ENCODE results near the gene CELF4.

CELF4 gene

GRCh38 chr18:37453752-37454151, 111.8 kb downstream of the CELF4 start:
- H3K4me3 ChIP-seq (ENCODE audit: low read depth, low read length) = no peak overlapping the region
- no peak for DNase-seq (ENCODE audit: low read depth)

GRCh38 chr18:37452682-37453385, 112.8 kb downstream of the CELF4 start:
- DNase-seq (ENCODE audit: low read depth) = no peak
- no peak overlapping the region for H3K4me3 ChIP-seq (ENCODE audit: low read depth, low read length)

DNA sequence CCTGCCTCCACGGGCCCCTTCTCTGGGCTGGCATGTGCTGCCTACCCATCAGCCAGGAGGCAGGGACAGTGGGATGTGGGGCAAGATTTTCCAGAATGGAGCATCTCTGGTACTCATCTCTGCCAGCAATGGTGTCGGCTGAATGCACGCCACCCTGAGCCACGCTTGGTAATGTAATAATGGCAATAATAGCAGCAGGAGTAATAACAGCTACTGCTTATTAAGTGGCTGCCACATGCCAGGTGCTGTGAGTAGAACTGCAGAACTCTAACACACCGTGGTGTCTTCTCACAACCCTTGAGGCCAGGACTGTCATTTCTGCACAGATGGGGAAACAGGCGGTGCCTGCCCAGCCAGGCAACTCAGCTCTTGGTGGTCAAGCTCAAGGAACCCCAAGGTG, 113.6 kb downstream of the CELF4 start:
- no peak for DNase-seq (ENCODE audit: low read depth)
- no peak overlapping the region for H3K4me3 ChIP-seq (ENCODE audit: low read depth, low read length)

DNA sequence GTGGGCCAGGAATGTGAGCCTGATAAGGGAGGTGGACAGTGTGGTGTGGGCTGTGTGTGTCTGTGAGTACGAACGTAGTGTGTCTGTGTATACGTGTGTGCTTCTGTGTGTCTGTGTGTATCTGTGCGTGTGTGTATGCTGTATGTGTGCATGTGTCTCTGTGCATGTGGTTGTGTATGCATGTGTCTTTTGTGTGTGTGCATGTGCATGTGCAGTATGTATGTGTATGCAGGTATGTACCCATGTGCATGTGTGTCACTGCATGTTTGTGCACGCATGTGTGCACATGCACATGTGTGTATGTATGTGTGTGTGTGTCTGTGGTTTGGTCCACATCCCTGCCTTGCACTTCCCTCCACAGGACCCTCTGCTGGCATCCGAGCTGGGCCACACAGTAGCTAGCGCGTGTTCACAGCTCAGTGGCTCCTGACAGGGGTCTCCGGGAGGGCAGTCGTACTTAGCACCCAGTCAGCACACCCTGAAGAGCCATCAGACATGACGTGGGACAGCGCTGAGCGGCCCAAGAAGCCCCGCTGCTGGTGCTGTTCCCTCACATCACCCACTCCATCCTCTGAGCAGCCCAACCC, 114.3 kb downstream of the CELF4 start:
- H3K4me3 ChIP-seq (ENCODE audit: low read depth, low read length) = no peak overlapping the region
- DNase-seq (ENCODE audit: low read depth) = no peak

DNA sequence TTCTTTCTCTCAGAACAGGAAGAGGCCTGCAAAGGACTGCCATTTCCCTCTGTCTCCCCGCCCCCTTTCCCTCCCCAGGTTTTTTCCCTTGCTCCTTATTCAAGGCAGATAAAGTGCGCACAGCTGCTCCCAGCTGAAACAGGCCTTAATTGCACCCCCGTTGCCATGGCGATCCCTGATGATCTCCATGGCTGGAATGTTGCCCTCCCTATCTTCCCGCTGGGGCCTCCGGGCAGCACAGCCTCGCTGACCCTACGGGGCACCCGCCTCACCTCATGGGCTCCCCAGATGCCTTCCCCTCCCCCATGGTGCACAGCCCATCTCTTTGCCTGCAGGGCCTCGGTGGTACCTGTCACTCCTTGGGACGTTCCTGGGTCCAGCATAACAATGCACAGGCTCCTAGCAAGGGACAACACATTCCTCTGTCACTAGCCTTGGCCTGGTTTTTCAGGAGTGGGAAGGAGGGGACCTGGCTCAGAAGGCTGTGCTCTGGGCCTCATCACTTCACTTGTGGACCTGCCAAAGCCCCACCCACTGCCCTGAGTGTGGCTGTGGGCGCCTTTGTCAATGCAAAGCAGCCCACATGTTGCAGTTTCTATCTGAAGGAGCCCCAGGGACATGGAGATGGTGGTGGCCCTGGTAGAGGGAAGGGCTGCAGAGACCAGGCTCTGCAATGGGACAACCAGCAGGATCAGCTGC, 115.0 kb downstream of the CELF4 start:
- H3K4me3 ChIP-seq (ENCODE audit: low read depth, low read length) = no peak overlapping the region
- DNase-seq (ENCODE audit: low read depth) = no peak

- no peak overlapping the region for H3K4me3 ChIP-seq (ENCODE audit: low read depth, low read length)
- DNase-seq (ENCODE audit: low read depth) = no peak
Measured at GRCh38 chr18:37449618-37450017, 116.0 kb downstream of the CELF4 start.

- H3K4me3 ChIP-seq (ENCODE audit: low read depth, low read length) = no peak overlapping the region
- no peak for DNase-seq (ENCODE audit: low read depth)
Measured at GRCh38 chr18:37448946-37449345, 116.7 kb downstream of the CELF4 start.

- H3K4me3 ChIP-seq (ENCODE audit: low read depth, low read length) = no peak overlapping the region
- no peak for DNase-seq (ENCODE audit: low read depth)
Measured at GRCh38 chr18:37447962-37448888, 117.4 kb downstream of the CELF4 start.

DNA sequence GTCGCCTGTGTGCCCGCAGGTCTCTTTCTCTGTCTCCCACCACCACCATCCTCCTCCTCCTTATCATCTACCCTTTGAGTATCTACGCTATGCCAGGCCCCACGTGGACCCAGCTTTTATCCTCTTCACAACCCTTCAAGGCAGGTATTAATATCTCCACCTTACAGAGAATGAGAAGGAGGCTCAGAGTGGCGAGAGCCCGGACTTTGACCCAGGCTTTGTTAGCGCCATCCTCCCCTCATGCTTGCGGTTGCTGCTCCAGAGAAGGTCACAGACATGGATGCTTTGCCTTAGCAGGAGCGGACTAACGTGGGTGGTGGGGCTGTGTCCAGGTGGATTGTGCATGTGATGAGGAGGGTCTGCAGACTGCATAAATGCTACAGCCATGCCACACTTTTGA, 119.8 kb downstream of the CELF4 start:
- H3K4me3 ChIP-seq (ENCODE audit: low read depth, low read length) = no peak overlapping the region
- no peak for DNase-seq (ENCODE audit: low read depth)

DNA sequence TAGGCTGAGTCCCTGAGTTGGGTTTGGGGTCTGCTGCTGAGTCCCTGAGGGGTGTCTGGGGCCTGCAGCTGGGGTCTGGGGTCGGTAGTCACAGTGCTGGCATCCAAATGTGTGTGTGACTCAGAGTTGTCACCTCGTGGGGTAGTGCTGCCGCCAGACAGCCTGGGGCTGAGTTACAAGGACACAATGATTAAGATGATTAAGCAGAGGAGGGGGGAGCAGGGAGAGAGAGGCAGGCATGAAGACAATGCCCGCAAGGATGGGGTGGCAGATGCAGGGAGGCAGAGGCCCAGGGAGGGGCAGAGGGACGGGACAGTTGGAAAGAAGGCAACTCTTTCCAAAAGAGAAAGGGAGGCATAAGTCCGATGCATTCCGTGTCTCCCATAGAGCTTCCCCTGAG, 120.2 kb downstream of the CELF4 start:
- DNase-seq (ENCODE audit: low read depth) = no peak
- no peak overlapping the region for H3K4me3 ChIP-seq (ENCODE audit: low read depth, low read length)

GRCh38 chr18:37443325-37444055, 122.1 kb downstream of the CELF4 start:
- H3K4me3 ChIP-seq (ENCODE audit: low read depth, low read length) = no peak overlapping the region
- no peak for DNase-seq (ENCODE audit: low read depth)

GRCh38 chr18:37442477-37442876, 123.1 kb downstream of the CELF4 start:
- DNase-seq (ENCODE audit: low read depth) = no peak
- no peak overlapping the region for H3K4me3 ChIP-seq (ENCODE audit: low read depth, low read length)

DNA sequence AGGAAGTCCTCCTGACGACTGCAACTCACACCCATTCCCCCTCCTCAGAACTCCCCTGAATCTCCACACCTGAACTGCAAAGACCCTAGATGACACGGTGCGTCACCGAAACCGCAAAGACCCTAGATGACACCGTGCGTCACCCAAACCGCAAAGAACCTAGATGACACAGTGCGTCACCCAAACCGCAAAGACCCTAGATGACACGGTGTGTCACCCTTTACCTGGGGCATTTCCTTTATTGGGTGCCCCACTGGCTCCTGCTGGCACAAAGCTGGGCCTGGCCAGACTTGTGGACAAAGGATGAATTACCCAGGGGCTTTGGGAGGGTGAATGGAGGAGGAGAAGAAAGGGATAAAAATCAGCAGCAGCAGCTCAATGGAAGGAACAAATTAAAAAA, 123.8 kb downstream of the CELF4 start:
- no peak overlapping the region for H3K4me3 ChIP-seq (ENCODE audit: low read depth, low read length)
- DNase-seq (ENCODE audit: low read depth) = no peak

DNA sequence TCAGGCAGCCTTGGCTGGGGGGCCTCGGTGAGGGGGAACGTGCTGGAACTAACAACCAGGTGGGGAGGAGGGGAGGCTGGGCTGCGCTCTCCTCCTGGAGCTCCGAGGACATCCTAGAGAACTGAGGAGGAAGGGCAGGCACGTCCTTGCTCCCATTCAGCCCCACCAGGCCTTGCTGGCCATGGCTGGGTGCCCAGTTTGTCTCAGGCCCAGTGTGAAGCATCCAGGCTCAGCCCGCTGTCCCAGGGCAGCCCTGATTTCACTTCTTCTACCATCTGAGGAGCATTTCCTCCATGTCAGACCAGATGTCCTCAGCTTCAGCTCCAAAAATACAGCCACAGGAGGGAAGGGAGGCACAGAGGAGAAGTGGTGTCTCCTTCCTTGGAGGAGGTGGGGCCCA, 125.4 kb downstream of the CELF4 start:
- DNase-seq (ENCODE audit: low read depth) = no peak
- H3K4me3 ChIP-seq (ENCODE audit: low read depth, low read length) = no peak overlapping the region

- H3K4me3 ChIP-seq (ENCODE audit: low read depth, low read length) = no peak overlapping the region
- no peak for DNase-seq (ENCODE audit: low read depth)
Measured at GRCh38 chr18:37438417-37439180, 127.0 kb downstream of the CELF4 start.

DNA sequence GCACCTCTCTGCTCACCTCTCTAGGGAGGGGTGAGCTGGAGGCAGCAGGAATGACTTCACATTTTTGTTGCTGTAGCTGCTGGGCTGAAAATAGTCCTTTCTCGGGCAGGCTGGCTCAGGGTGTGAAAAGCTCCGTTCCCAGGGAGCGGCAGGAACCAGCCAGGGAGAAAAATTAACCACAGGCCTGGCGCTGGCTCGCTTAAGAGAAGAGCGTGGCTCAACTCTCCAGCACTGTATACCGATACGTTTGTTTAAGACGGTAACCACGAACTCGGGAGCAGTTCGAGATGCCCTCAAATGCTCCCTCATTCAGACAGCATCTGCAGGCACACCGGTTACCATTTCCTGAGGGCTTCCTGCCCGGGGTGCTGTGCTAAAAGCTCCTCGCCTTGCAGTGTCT, 129.6 kb downstream of the CELF4 start:
- no peak overlapping the region for H3K4me3 ChIP-seq (ENCODE audit: low read depth, low read length)
- DNase-seq (ENCODE audit: low read depth) = no peak

DNA sequence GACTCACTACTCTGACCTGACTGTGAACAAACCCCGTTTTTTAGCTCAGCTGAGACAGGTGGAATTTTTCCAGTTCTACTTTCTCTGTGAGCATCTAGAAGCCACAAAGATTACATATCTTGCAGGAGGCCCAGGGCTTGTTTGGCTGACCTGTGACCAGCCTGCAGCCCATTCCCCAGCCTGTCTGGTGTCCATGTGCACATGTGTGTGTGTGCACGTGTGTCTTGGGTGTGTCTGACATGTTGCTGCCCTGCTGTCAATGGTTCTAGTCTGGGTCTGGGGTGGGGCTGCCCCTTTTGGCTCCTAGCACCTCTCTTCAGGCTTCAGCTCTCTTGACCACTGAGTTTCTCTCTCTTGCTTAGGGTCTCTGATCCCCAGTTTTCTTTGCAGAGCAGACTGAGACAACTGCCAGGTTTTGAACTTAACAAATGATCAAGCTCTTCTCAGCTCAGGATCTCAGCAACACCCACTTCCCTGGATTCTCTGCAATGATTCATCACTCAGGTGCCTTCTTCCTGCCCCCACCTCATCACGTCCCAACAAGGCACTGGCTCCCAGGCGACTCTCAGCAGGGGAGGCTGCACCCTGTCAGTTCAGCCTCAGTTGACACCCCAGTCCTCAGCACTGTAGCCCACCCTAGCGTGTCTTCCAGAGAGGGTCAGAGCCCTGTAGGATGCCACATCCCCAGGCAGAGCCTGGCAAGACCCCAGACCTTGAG, 130.3 kb downstream of the CELF4 start:
- DNase-seq (ENCODE audit: low read depth) = no peak
- no peak overlapping the region for H3K4me3 ChIP-seq (ENCODE audit: low read depth, low read length)
